ENCODE results near the gene SQSTM1. TPM values are rescaled to one million over a fixed set of nuclear protein-coding genes. Genes with fewer than 3 reads are reported as not detected.

SQSTM1 gene
- total and polyA plus RNA-seq, 2 of the 8 experiments (the other 6 are each of a cell fraction or from before 2014, with no cell fraction given): 78.6 to 110 TPM

DNA sequence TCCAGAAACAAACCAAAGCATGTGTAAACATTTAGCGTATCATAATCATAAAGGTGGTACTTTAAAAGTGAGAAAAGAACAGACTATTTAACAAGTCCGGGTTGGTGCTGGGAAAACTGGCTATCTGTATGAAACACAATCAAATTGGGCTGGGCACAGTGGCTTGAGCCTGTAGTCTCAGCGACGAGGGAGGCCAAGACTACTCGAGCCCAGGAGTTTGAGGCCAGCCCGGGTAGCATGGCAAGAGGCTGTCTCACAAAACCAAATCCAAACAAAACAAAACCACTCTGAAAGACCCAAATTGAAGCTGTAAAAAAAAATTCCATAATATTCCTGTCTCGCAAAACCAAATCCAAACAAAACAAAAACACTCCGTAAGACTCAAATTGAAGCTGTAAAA lies 33.7 kb downstream of the SQSTM1 start:
- Histone ChIP-seq H3K27me3 (replicated peaks in 1 of 4; ENCODE audit: control insufficient read depth in 3 of 4, extremely low read depth in 1 of 4, insufficient read depth in 3 of 4, low read length in 3 of 4) (peaks cover 0 to 2% (median 0%) of the 10 kb centered on the region in 4 experiments; a peak in 1 of 7 replicates), H3K4me2 (ENCODE audit: insufficient read depth in 1 of 2, low read depth in 2 of 2, low read length in 2 of 2) (no peak overlapping the region), H3K56ac (replicated peaks; ENCODE audit: insufficient read length, low read depth, low read length) (no peak overlapping the region), H3K23ac (ENCODE audit: insufficient read length) (no peak overlapping the region), H3K36me3 (ENCODE audit: control insufficient read depth in 2 of 4, insufficient read depth in 4 of 4, low read length in 3 of 4) (peaks cover 2 to 29% (median 21%) of the 10 kb centered on the region in 4 experiments; a peak in 7 of 8 replicates), H3K23me2 (ENCODE audit: low read depth, low read length) (peaks cover 11% of the 10 kb centered on the region), H4K8ac (ENCODE audit: extremely low read depth, insufficient read depth, low read length) (no peak overlapping the region), H3K4ac (replicated peaks; ENCODE audit: insufficient read length, low read depth, low read length) (no peak overlapping the region), H2BK5ac (ENCODE audit: low read depth, low read length) (no peak overlapping the region), H4K91ac (replicated peaks; ENCODE audit: insufficient read length, low read length) (no peak overlapping the region), H3K79me2 (ENCODE audit: control insufficient read depth in 1 of 2, insufficient read depth in 2 of 2, low read length in 2 of 2) (peaks cover 0 to 6% of the 10 kb centered on the region in 2 experiments; a peak in 1 of 4 replicates), H3K18ac (ENCODE audit: extremely low read depth, low read length) (no peak overlapping the region), H4K5ac (ENCODE audit: insufficient read length, low read depth, low read length) (no peak overlapping the region), H3K9ac (replicated peaks in 1 of 4; ENCODE audit: extremely low read depth in 1 of 4, low read depth in 3 of 4, low read length in 3 of 4) (no peak overlapping the region), H3K27ac (ENCODE audit: low read depth, low read length) (no peak overlapping the region), H2AK5ac (ENCODE audit: low read depth, low read length) (no peak overlapping the region), H3K79me1 (ENCODE audit: low read depth, low read length) (peaks cover 3% of the 10 kb centered on the region; the same call in 1 of the 2 replicates), H2BK120ac (replicated peaks; ENCODE audit: low read depth, low read length) (no peak overlapping the region), H3K4me1 (replicated peaks in 1 of 4; ENCODE audit: control insufficient read depth in 3 of 4, insufficient read depth in 4 of 4, low read length in 3 of 4) (no peaks in the 10 kb centered on the region), H3K9me3 (ENCODE audit: insufficient read depth in 2 of 2, low read depth in 1 of 2, low read length in 1 of 2) (no peaks in the 10 kb centered on the region), H4K20me1 (replicated peaks in 1 of 2; ENCODE audit: control insufficient read depth in 1 of 2, insufficient read depth in 2 of 2, low read length in 2 of 2) (peaks cover 2 to 4% of the 10 kb centered on the region in 2 experiments), H2AFZ (ENCODE audit: low read length) (no peak overlapping the region), H3K14ac (ENCODE audit: insufficient read length) (no peak overlapping the region), H3K4me3 (ENCODE audit: extremely low read depth in 1 of 4, insufficient read depth in 2 of 4, low read depth in 3 of 4, low read length in 4 of 4) (no peak overlapping the region), H2BK15ac (ENCODE audit: low read length) (no peak overlapping the region), H2BK12ac (ENCODE audit: low read depth, low read length) (no peak overlapping the region), H2BK20ac (ENCODE audit: low read length) (no peak overlapping the region)
- DNase-seq (ENCODE audit: low read depth in 1 of 2, low spot score in 2 of 2) (no peak), FAIRE-seq (no peak)
- TF ChIP-seq TBP (IDR thresholded peaks at IDR 0.05; ENCODE audit: low read depth, low read length) (no peak), TEAD4 (IDR thresholded peaks at IDR 0.05; ENCODE audit: low read depth, low read length) (no peak), SP4 (IDR thresholded peaks at IDR 0.05; ENCODE audit: low read length) (no peak), PHF8 (conservative IDR thresholded peaks at IDR 0.05; ENCODE audit: low read depth, low read length) (no peak), RNF2 (IDR thresholded peaks at IDR 0.05; ENCODE audit: borderline replicate concordance, low read depth, low read length, missing control alignments, poor library complexity, severe bottlenecking) (no peak), E2F6 (IDR thresholded peaks at IDR 0.05) (no peak), GABPA (IDR thresholded peaks at IDR 0.05; ENCODE audit: borderline replicate concordance, insufficient read depth, low read length) (no peak), SAP30 (IDR thresholded peaks at IDR 0.05; ENCODE audit: insufficient read depth, insufficient replicate concordance, low read length) (no peak)
- ChIA-PET CTCF (ENCODE audit: partially characterized antibody) (no interaction called here), POLR2A (ENCODE audit: partially characterized antibody) (interaction anchor here (0.7 to 1.0 kb wide), 2 partner anchors 16 to 35 kb away, joined by 3 to 5 read pairs; no protein-coding TSS in a partner anchor)
- WGBS, 2 experiments (ENCODE audit: extremely low coverage in 1 of 2, insufficient coverage in 1 of 2, insufficient read length in 1 of 2, insufficient replicate concordance in 2 of 2, low coverage in 1 of 2, low lambda C conversion rate in 2 of 2, missing lambda C conversion rate in 1 of 2): 92 to 100% methylated on average over 2 to 8 of the region's 8 CpGs

Data from H1 (cell line).